Lower leg skin (tissue), 3 donors: Measurements from ENCODE around the gene FBXO11.

Experiments
- CTCF ChIP-seq, 3 donors: fragments of 450-650 bp; IDR thresholded peaks; one replicate each; pipeline ENCODE4 v1.5.1; 2016; ENCODE audit warnings: antibody characterized with exemption in 3 of 3, mild to moderate bottlenecking in 3 of 3, moderate library complexity in 2 of 3
- POLR2A ChIP-seq, 2 donors: fragments of 450-650 bp; IDR thresholded peaks; one replicate each; pipeline ENCODE4 v1.6.1; 2016 to 2017; ENCODE audit warnings: antibody characterized with exemption in 2 of 2, mild to moderate bottlenecking in 1 of 2, moderate library complexity in 1 of 2

- no peak for TF ChIP-seq CTCF (IDR thresholded peaks at IDR 0.05)
- no peak for TF ChIP-seq POLR2A (IDR thresholded peaks at IDR 0.05)
Measured at GRCh38 chr2:47782381-47782670, 124.0 kb downstream of the FBXO11 start.
